Measurements from ENCODE around the gene MB.

The MB gene

GRCh38 chr22:35634943-35635540, 17.9 kb upstream of the MB start:
- no peak for DNase-seq (ENCODE audit: extremely low read depth, insufficient read length)
- Histone ChIP-seq H3K4me3 (replicated peaks; ENCODE audit: low read depth, low read length) (no peak overlapping the region), H3K27me3 (replicated peaks; ENCODE audit: control insufficient read depth, insufficient read depth, low read length) (no peaks in the 10 kb centered on the region), H3K36me3 (ENCODE audit: control insufficient read depth, insufficient read depth, low read length) (no peaks in the 10 kb centered on the region)
- TF ChIP-seq CTCF (IDR thresholded peaks at IDR 0.05; ENCODE audit: insufficient read depth, low read length, poor library complexity, severe bottlenecking), result no peak

DNA sequence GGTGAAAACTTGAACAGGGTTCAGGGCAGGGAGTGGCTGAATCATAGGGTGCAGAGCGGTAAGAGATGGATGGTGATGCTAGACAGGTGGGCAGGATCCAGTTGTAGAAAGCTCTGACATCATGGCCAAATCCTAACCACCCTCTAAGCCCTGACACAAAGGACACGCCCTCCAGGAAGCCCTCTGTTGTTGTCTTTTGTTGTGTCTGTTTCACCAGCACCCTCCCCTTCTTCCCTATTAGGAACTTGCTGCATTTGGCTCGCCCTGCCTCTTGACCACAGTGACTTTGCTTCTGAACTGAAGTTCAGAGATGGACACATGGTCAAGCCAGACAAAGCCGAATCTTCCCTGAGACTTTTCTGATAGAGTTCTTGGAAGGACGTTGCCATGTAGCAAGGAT, 16.9 kb upstream of the MB start:
- Histone ChIP-seq H3K36me3 (ENCODE audit: control insufficient read depth, insufficient read depth, low read length) (no peaks in the 10 kb centered on the region), H3K4me3 (replicated peaks; ENCODE audit: low read depth, low read length) (no peak overlapping the region), H3K27me3 (replicated peaks; ENCODE audit: control insufficient read depth, insufficient read depth, low read length) (no peaks in the 10 kb centered on the region)
- TF ChIP-seq CTCF (IDR thresholded peaks at IDR 0.05; ENCODE audit: insufficient read depth, low read length, poor library complexity, severe bottlenecking), result no peak
- no peak for DNase-seq (ENCODE audit: extremely low read depth, insufficient read length)

DNA sequence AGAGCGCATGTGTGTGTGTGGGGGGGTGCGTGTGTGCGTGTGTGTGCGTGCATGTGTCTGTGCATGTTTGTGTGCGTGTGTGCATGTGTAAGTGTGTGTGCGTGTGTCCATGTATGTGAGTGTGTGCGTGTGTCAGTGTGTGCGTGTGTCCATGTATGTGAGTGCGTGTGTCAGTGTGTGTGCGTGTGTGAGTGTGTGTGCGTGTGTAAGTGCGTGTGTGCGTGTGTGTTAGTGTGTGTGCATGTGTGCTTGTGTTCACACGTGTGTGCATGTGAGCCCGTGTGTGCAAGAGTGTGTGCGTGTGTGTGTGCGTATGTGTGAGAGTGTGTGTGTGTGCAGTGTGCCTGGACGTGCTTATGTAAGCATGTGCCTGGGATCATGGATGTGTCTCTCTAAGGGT, 16.4 kb upstream of the MB start:
- H3K4me3 ChIP-seq (replicated peaks; ENCODE audit: low read depth, low read length), result no peak overlapping the region
- DNase-seq (ENCODE audit: extremely low read depth, insufficient read length), result no peak
- H3K27me3 ChIP-seq (replicated peaks; ENCODE audit: control insufficient read depth, insufficient read depth, low read length), result no peaks in the 10 kb centered on the region
- H3K36me3 ChIP-seq (ENCODE audit: control insufficient read depth, insufficient read depth, low read length), result no peaks in the 10 kb centered on the region
- TF ChIP-seq CTCF (IDR thresholded peaks at IDR 0.05; ENCODE audit: insufficient read depth, low read length, poor library complexity, severe bottlenecking), result no peak

DNA sequence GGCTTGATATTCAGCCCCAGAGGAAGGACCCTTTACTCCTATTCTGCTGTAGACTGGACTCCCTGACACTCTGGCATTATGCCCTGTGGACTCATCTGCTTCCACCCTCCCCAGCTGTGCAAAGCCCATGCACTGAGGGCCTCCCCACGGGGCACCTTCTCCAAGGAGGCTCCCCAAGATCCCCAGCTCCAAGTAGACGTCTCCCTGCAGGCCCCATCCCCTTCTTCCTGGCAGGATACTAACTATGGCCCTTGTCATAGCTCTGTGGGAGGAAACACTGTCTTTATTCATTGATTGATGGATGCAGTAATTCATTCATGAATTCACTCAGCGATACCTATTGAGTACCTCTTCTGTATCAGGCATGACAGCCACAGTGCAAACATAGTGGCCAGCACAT, 15.8 kb upstream of the MB start:
- no peak overlapping the region for H3K4me3 ChIP-seq (replicated peaks; ENCODE audit: low read depth, low read length)
- no peaks in the 10 kb centered on the region for H3K27me3 ChIP-seq (replicated peaks; ENCODE audit: control insufficient read depth, insufficient read depth, low read length)
- no peak for TF ChIP-seq CTCF (IDR thresholded peaks at IDR 0.05; ENCODE audit: insufficient read depth, low read length, poor library complexity, severe bottlenecking)
- DNase-seq (ENCODE audit: extremely low read depth, insufficient read length), result no peak
- no peaks in the 10 kb centered on the region for H3K36me3 ChIP-seq (ENCODE audit: control insufficient read depth, insufficient read depth, low read length)

- no peaks in the 10 kb centered on the region for H3K36me3 ChIP-seq (ENCODE audit: control insufficient read depth, insufficient read depth, low read length)
- DNase-seq (ENCODE audit: extremely low read depth, insufficient read length), result no peak
- TF ChIP-seq CTCF (IDR thresholded peaks at IDR 0.05; ENCODE audit: insufficient read depth, low read length, poor library complexity, severe bottlenecking), result peak; percentile 84
- H3K27me3 ChIP-seq (replicated peaks; ENCODE audit: control insufficient read depth, insufficient read depth, low read length), result no peaks in the 10 kb centered on the region
- H3K4me3 ChIP-seq (replicated peaks; ENCODE audit: low read depth, low read length), result no peak overlapping the region
Observed at GRCh38 chr22:35631597-35631996, 14.5 kb upstream of the MB start.

DNA sequence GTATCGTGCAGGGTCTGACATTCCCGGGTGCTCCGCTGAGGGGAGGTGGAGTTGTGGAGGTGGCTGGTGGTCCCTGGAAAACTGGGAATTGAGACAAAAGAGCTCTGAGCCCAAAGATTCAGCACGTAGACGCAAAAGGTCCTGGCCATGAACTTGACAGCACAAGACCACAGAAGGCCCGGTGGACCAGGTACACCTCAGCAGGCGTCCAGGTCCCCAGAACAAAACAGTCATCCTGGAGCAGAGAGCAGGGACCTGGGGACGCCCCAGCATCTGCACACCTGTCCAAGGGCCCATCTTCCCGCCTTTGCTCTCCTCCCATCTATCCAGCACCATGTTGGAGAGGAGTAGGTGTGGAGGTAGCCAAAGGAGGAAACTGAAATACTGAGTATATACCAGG, 13.8 kb upstream of the MB start:
- Histone ChIP-seq H3K27me3 (replicated peaks; ENCODE audit: control insufficient read depth, insufficient read depth, low read length) (no peaks in the 10 kb centered on the region), H3K4me3 (replicated peaks; ENCODE audit: low read depth, low read length) (no peak overlapping the region), H3K36me3 (ENCODE audit: control insufficient read depth, insufficient read depth, low read length) (no peaks in the 10 kb centered on the region)
- TF ChIP-seq CTCF (IDR thresholded peaks at IDR 0.05; ENCODE audit: insufficient read depth, low read length, poor library complexity, severe bottlenecking), result no peak
- no peak for DNase-seq (ENCODE audit: extremely low read depth, insufficient read length)
